Keratinocyte (primary cell): ENCODE measurements around the gene PTCD2. TPM values are rescaled to one million over a fixed set of nuclear protein-coding genes. Genes with fewer than 3 reads are reported as not detected.

Experiments used
- DNase-seq: peaks from one replicate; pipeline ENCODE4 v3.0.0-alpha.2; 2011; ENCODE audit warnings: low read depth, missing footprints, low spot score
- FAIRE-seq: peaks from 2 replicates; lab custom pipeline; 2011; peaks lifted over from hg19 to GRCh38; lab: Jason Lieb, UNC
- H2AFZ ChIP-seq: 2 replicates; pipeline ENCODE4 v1.6.0; 2012; ENCODE audit warnings: low read length, control low read depth, inconsistent platforms; ENCODE audit not compliant: control insufficient read depth
- H3K27ac ChIP-seq: 2 replicates; pipeline ENCODE4 v1.5.1; 2011; ENCODE audit warnings: low read length; ENCODE audit not compliant: control insufficient read depth, insufficient read depth
- H3K27me3 ChIP-seq: 3 replicates; pipeline ENCODE4 v1.6.0; 2011; ENCODE audit warnings: low read length; ENCODE audit not compliant: control insufficient read depth, insufficient read depth; ENCODE audit errors: extremely low read depth
- H3K36me3 ChIP-seq, 2 experiments: 2 replicates in 1 of 2; 3 replicates in 1 of 2; pipeline ENCODE4 v1.5.1; 2011; ENCODE audit warnings: low read length in 2 of 2, mild to moderate bottlenecking in 1 of 2; ENCODE audit not compliant: control insufficient read depth in 2 of 2, insufficient read depth in 2 of 2; ENCODE audit errors: extremely low read depth in 1 of 2
- H3K4me1 ChIP-seq: 3 replicates; pipeline ENCODE4 v1.5.1; 2011; ENCODE audit warnings: low read length; ENCODE audit not compliant: control insufficient read depth, insufficient read depth; ENCODE audit errors: extremely low read depth
- H3K4me2 ChIP-seq: 3 replicates; pipeline ENCODE4 v1.6.0; 2011; ENCODE audit warnings: low read depth, low read length; ENCODE audit not compliant: control insufficient read depth, insufficient read depth; ENCODE audit errors: extremely low read depth
- H3K4me3 ChIP-seq, 3 experiments: fragments of 200-600 bp in 1 of 3; sonication (generic) in 1 of 3; 2 replicates in 2 of 3; 3 replicates in 1 of 3; pipeline ENCODE4 v1.5.1; 2011 to 2016; ENCODE audit warnings: low read length in 3 of 3, mild to moderate bottlenecking in 3 of 3, control low read depth in 2 of 3, inconsistent platforms in 1 of 3, low read depth in 1 of 3, mixed read lengths in 1 of 3, mixed run types in 1 of 3, moderate library complexity in 1 of 3; ENCODE audit not compliant: control insufficient read depth in 2 of 3, insufficient read depth in 2 of 3; ENCODE audit errors: extremely low read depth in 1 of 3
- H3K79me2 ChIP-seq: 2 replicates; pipeline ENCODE4 v1.6.0; 2012; ENCODE audit warnings: low read length; ENCODE audit not compliant: control insufficient read depth, insufficient read depth
- H3K9ac ChIP-seq: 3 replicates; pipeline ENCODE4 v1.6.0; 2011; ENCODE audit warnings: low read length; ENCODE audit not compliant: control insufficient read depth, insufficient read depth; ENCODE audit errors: extremely low read depth
- H3K9me1 ChIP-seq: 3 replicates; pipeline ENCODE4 v1.6.0; 2011; ENCODE audit warnings: low read length; ENCODE audit not compliant: control insufficient read depth, insufficient read depth; ENCODE audit errors: extremely low read depth
- H3K9me3 ChIP-seq: 2 replicates; pipeline ENCODE4 v1.5.1; 2012; ENCODE audit warnings: low read depth, low read length; ENCODE audit not compliant: control insufficient read depth
- H4K20me1 ChIP-seq: 3 replicates; pipeline ENCODE4 v1.6.0; 2011; ENCODE audit warnings: low read length; ENCODE audit not compliant: control insufficient read depth, insufficient read depth; ENCODE audit errors: extremely low read depth
- CTCF ChIP-seq, 3 experiments: IDR thresholded peaks in 1 of 3; conservative IDR thresholded peaks in 1 of 3; optimal IDR thresholded peaks in 1 of 3; 2 replicates in 2 of 3; 3 replicates in 1 of 3; pipeline versions ENCODE3 to v1.5.1; 2011; ENCODE audit warnings: low read length in 3 of 3, mild to moderate bottlenecking in 3 of 3, moderate library complexity in 2 of 3, control low read depth in 1 of 3, inconsistent platforms in 1 of 3; ENCODE audit not compliant: insufficient read depth in 2 of 3; ENCODE audit errors: extremely low read depth in 1 of 3
- EZH2 ChIP-seq: IDR thresholded peaks from one replicate; pipeline ENCODE4 v1.6.1; 2012; ENCODE audit warnings: inconsistent platforms, mild to moderate bottlenecking, low read length, moderate library complexity
- dilution Hi-C: fragments of 300-500 bp; cut with MboI; formaldehyde crosslinking; loops from one replicate; pipeline ENCODE4 v1.7.0; 2020; ENCODE audit warnings: low sequenced_read_pairs; ENCODE audit not compliant: extremely low pct_ligation_motif_present
- polyA plus RNA-seq, 5 experiments: library from polyadenylated mRNA; depleted of rRNA in 3 of 5; stranded (reverse) in 3 of 5; stranded (forward) in 1 of 5; unstranded in 1 of 5; fragments of >200 nt; gene quantifications; 1 replicate in 1 of 5; 2 replicates in 3 of 5; 3 replicates in 1 of 5; pipeline versions ENCODE4 v1.2.1 to v1.2.3, GENCODE V29; 2011 to 2012; ENCODE audit warnings: missing spikeins in 2 of 5, low read depth in 1 of 5, low replicate concordance in 1 of 5

PTCD2 gene
- polyA plus RNA-seq, 1 donor (not counting 4 experiments of a cell fraction or from before 2014, with no cell fraction given): 13.1 TPM

DNA sequence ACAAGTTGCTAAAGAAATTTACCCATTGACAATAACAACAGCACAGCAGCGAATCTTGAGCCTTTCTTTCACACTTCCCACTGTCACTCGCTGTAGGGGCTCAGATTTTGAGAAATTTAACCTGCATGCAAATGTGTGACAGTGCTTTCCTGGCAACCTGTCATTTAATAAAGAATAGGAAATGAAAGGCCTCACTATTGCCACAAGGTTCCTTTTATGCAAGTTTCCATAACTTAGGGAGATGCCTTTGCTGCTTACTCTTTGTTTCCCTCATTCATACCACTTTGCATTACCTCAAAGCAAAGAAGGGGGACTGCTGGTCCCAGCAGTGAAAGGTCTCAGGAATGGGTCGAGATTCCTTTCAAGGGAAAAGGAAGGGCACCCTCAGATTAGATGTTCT lies 49.5 kb downstream of the PTCD2 start:
- DNase-seq (no peak), FAIRE-seq (no peak)
- Histone ChIP-seq H3K27me3 (no peaks in the 10 kb centered on the region), H3K9ac (no peak overlapping the region), H3K79me2 (no peaks in the 10 kb centered on the region), H3K4me1 (peaks cover 27% of the 10 kb centered on the region), H3K9me1 (no peaks in the 10 kb centered on the region), H3K4me3 (no peak overlapping the region), H3K36me3 (no peaks in the 10 kb centered on the region), H3K4me2 (no peak overlapping the region), H3K9me3 (no peaks in the 10 kb centered on the region), H3K27ac (no peak overlapping the region), H2AFZ (no peak overlapping the region), H4K20me1 (no peaks in the 10 kb centered on the region)
- TF ChIP-seq EZH2 (no peak), CTCF (optimal IDR thresholded peaks at IDR 0.05 in 1 of 3, IDR thresholded peaks at IDR 0.05 in 1 of 3, conservative IDR thresholded peaks at IDR 0.05 in 1 of 3; ENCODE audit: extremely low read depth in 1 of 3, insufficient read depth in 2 of 3, low read length in 3 of 3) (no peak)
- dilution Hi-C loops: no loop called here

- Histone ChIP-seq H3K4me3 (no peak overlapping the region), H3K9me3 (no peaks in the 10 kb centered on the region), H3K4me2 (no peak overlapping the region), H2AFZ (no peak overlapping the region), H3K4me1 (peaks cover 14% of the 10 kb centered on the region), H3K9me1 (no peaks in the 10 kb centered on the region), H3K27me3 (no peaks in the 10 kb centered on the region), H4K20me1 (no peaks in the 10 kb centered on the region), H3K27ac (no peak overlapping the region), H3K9ac (no peak overlapping the region), H3K79me2 (no peaks in the 10 kb centered on the region), H3K36me3 (no peaks in the 10 kb centered on the region)
- TF ChIP-seq EZH2 (no peak), CTCF (optimal IDR thresholded peaks at IDR 0.05 in 1 of 3, IDR thresholded peaks at IDR 0.05 in 1 of 3, conservative IDR thresholded peaks at IDR 0.05 in 1 of 3; ENCODE audit: extremely low read depth in 1 of 3, insufficient read depth in 2 of 3, low read length in 3 of 3) (no peak)
- FAIRE-seq: no peak
- dilution Hi-C loops: no loop called here
- DNase-seq: no peak
Measured at GRCh38 chr5:72372331-72372730, 52.2 kb downstream of the PTCD2 start.
